Measurements from ENCODE around the gene LYRM4.

LYRM4 gene

GRCh38 chr6:5247201-5247600 lies 13.5 kb downstream of the LYRM4 start:
- in situ Hi-C loops (cut with MboI; ENCODE audit: low sequenced_read_pairs): no loop called here

- in situ Hi-C loops (cut with MboI; ENCODE audit: low sequenced_read_pairs): no loop called here
These were observed 14.3 kb downstream of the LYRM4 start for GRCh38 chr6:5246141-5247097.

- in situ Hi-C loops (cut with MboI; ENCODE audit: low sequenced_read_pairs): no loop called here
These were observed 17.7 kb downstream of the LYRM4 start for GRCh38 chr6:5243069-5243468.

GRCh38 chr6:5241252-5241651 lies 19.5 kb downstream of the LYRM4 start:
- in situ Hi-C loops (cut with MboI; ENCODE audit: low sequenced_read_pairs): no loop called here

GRCh38 chr6:5238336-5238735 lies 22.4 kb downstream of the LYRM4 start:
- in situ Hi-C loops (cut with MboI; ENCODE audit: low sequenced_read_pairs): no loop called here

GRCh38 chr6:5237805-5238204 lies 22.9 kb downstream of the LYRM4 start:
- in situ Hi-C loops (cut with MboI; ENCODE audit: low sequenced_read_pairs): no loop called here

GRCh38 chr6:5235830-5236229 lies 24.9 kb downstream of the LYRM4 start:
- in situ Hi-C loops (cut with MboI; ENCODE audit: low sequenced_read_pairs): no loop called here

GRCh38 chr6:5234874-5235273 lies 25.9 kb downstream of the LYRM4 start:
- in situ Hi-C loops (cut with MboI; ENCODE audit: low sequenced_read_pairs): no loop called here

GRCh38 chr6:5231289-5231688 lies 29.5 kb downstream of the LYRM4 start:
- in situ Hi-C loops (cut with MboI; ENCODE audit: low sequenced_read_pairs): no loop called here

GRCh38 chr6:5230081-5230480 lies 30.7 kb downstream of the LYRM4 start:
- in situ Hi-C loops (cut with MboI; ENCODE audit: low sequenced_read_pairs): no loop called here

GRCh38 chr6:5229356-5229755 lies 31.4 kb downstream of the LYRM4 start:
- in situ Hi-C loops (cut with MboI; ENCODE audit: low sequenced_read_pairs): no loop called here

- in situ Hi-C loops (cut with MboI; ENCODE audit: low sequenced_read_pairs): no loop called here
These were observed 37.4 kb downstream of the LYRM4 start for GRCh38 chr6:5223309-5223708.

- in situ Hi-C loops (cut with MboI; ENCODE audit: low sequenced_read_pairs): no loop called here
These were observed 40.3 kb downstream of the LYRM4 start for GRCh38 chr6:5220443-5220842.

GRCh38 chr6:5219011-5219691 lies 41.6 kb downstream of the LYRM4 start:
- in situ Hi-C loops (cut with MboI; ENCODE audit: low sequenced_read_pairs): loop anchor here (10.0 kb wide), 1 partner anchor 166 kb away; no protein-coding TSS in a partner anchor

GRCh38 chr6:5217356-5217755 lies 43.4 kb downstream of the LYRM4 start:
- in situ Hi-C loops (cut with MboI; ENCODE audit: low sequenced_read_pairs): loop anchor here (10.0 kb wide), 1 partner anchor 167 kb away; no protein-coding TSS in a partner anchor

- in situ Hi-C loops (cut with MboI; ENCODE audit: low sequenced_read_pairs): loop anchor here (10.0 kb wide), 1 partner anchor 169 kb away; no protein-coding TSS in a partner anchor
These were observed 45.0 kb downstream of the LYRM4 start for GRCh38 chr6:5215799-5216198.

GRCh38 chr6:5215159-5215558 lies 45.6 kb downstream of the LYRM4 start:
- in situ Hi-C loops (cut with MboI; ENCODE audit: low sequenced_read_pairs): loop anchor here (10.0 kb wide), 1 partner anchor 170 kb away; no protein-coding TSS in a partner anchor

GRCh38 chr6:5214570-5215052 lies 46.1 kb downstream of the LYRM4 start:
- in situ Hi-C loops (cut with MboI; ENCODE audit: low sequenced_read_pairs): loop anchor here (10.0 kb wide), 1 partner anchor 170 kb away; no protein-coding TSS in a partner anchor

GRCh38 chr6:5213836-5214235 lies 46.9 kb downstream of the LYRM4 start:
- in situ Hi-C loops (cut with MboI; ENCODE audit: low sequenced_read_pairs): loop anchor here (10.0 kb wide), 1 partner anchor 171 kb away; no protein-coding TSS in a partner anchor

GRCh38 chr6:5211492-5211891 lies 49.3 kb downstream of the LYRM4 start:
- in situ Hi-C loops (cut with MboI; ENCODE audit: low sequenced_read_pairs): loop anchor here (10.0 kb wide), 1 partner anchor 173 kb away; no protein-coding TSS in a partner anchor

GRCh38 chr6:5208471-5208971 lies 52.2 kb downstream of the LYRM4 start:
- in situ Hi-C loops (cut with MboI; ENCODE audit: low sequenced_read_pairs): no loop called here
